GM12872 (cell line): ENCODE results near the gene SHC3.

Source experiments
- TF ChIP-seq, protein P1 (sequence below): IDR thresholded peaks from 3 replicates; pipeline ENCODE4 v1.5.1; 2011; ENCODE audit warnings: low read depth, mild to moderate bottlenecking, low read length, moderate library complexity; ENCODE audit not compliant: insufficient read depth

SHC3 gene

GRCh38 chr9:88973281-88974045, 205.2 kb downstream of the SHC3 start:
- TF ChIP-seq, protein P1, sequence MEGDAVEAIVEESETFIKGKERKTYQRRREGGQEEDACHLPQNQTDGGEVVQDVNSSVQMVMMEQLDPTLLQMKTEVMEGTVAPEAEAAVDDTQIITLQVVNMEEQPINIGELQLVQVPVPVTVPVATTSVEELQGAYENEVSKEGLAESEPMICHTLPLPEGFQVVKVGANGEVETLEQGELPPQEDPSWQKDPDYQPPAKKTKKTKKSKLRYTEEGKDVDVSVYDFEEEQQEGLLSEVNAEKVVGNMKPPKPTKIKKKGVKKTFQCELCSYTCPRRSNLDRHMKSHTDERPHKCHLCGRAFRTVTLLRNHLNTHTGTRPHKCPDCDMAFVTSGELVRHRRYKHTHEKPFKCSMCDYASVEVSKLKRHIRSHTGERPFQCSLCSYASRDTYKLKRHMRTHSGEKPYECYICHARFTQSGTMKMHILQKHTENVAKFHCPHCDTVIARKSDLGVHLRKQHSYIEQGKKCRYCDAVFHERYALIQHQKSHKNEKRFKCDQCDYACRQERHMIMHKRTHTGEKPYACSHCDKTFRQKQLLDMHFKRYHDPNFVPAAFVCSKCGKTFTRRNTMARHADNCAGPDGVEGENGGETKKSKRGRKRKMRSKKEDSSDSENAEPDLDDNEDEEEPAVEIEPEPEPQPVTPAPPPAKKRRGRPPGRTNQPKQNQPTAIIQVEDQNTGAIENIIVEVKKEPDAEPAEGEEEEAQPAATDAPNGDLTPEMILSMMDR, result no peak

GRCh38 chr9:88972401-88972800, 206.2 kb downstream of the SHC3 start:
- TF ChIP-seq, protein P1, result no peak

GRCh38 chr9:88971131-88971960, 207.3 kb downstream of the SHC3 start:
- TF ChIP-seq, protein P1, result no peak

DNA sequence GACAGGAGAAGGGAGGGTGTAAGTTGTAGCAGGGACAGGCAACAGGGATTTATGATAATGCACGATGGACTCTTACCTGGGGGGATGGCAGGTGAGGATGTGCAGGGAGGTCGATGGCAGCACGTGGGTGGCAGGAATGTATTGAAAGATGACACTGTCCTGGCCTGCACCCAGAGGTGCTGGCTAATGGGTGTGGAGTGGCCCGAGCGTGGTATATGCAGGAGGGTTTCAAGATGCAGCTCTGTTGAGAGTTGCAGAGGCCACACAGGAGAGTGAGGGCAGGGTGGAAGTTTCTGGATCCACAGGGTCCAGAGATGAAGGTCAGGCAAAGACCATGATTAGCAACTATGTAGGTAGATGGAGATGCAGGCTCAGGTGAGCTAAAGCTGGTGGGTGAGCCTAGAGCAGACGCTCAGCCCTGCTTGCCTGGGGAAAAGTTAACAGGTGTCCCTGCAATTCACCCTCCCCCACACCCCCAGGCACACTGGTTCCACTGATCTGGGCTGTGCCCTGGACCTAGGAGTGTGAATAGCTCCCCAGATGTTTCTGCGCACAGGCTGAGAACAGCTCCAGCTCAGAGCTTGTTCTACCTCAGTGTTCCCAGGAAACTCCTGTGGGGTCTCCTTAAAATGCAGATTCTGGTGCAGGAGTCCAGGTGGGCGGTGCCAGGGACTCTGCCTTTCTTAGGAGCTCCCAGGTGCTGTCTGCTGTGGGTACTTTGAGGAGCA, 208.8 kb downstream of the SHC3 start:
- TF ChIP-seq, protein P1, result no peak

DNA sequence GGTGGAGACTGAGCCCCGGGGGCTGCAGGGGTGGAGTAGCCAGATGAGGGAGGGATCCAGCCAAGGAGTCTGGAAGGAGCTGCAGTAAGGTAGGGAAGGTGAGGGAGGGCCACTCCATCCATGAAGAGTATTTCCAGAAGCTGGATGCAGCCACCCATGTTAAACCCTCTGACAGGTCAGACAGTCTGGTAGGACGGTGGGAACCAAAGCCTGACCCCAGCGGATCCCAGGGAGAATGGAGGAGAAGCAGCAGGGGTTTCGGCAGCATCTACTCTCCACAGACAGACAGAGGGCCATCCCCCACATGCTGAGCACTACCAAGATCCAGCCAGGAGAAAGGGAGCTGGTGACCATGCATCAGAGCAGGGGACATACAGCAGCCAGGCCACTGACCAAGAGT, 209.8 kb downstream of the SHC3 start:
- TF ChIP-seq, protein P1, result no peak

DNA sequence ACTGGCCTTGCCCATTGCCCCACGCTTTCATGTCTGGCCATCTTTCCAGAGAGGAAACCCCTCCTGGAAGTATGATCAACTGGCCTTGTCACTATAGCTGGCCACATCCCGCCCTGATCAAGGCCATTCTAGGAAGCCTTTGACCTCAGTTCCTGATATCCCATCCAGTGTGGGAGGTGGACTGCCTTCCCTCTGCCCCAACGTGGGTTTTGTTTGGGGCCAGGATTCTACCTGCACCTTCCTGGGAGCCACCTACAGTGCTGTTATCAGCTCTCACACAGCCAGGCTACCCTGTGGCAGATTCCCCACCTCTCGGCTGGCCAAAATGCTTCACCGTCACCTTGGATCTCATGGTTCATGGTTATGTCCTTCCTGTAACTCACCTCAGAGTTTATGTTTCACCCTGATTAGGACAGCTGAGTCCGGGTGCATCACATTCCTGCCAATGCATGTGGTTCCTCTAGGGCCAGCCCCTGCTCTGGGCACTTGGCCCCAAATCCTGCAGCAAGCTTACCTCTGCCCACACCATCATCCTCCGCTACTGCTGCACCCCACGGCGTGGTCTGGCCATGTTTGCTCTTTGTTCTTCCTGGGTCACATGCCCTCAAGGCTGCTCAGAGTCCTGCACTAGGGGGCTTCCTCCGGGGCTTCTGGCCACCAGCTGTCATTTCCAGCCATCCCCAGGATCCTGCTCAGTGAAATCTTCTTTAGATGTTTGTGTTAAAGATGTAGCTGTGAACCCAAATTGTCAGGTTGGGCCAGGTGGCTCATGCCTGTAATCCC, 211.5 kb downstream of the SHC3 start:
- TF ChIP-seq, protein P1, result no peak

GRCh38 chr9:88965473-88965872, 213.1 kb downstream of the SHC3 start:
- TF ChIP-seq, protein P1, result no peak
